ENCODE measurements around the gene PPP2R5C. TPM values are rescaled to one million over a fixed set of nuclear protein-coding genes. Genes with fewer than 3 reads are reported as not detected.

Gene PPP2R5C
- total RNA-seq, 1 experiment from 2014 or later, result 89.9 TPM

DNA sequence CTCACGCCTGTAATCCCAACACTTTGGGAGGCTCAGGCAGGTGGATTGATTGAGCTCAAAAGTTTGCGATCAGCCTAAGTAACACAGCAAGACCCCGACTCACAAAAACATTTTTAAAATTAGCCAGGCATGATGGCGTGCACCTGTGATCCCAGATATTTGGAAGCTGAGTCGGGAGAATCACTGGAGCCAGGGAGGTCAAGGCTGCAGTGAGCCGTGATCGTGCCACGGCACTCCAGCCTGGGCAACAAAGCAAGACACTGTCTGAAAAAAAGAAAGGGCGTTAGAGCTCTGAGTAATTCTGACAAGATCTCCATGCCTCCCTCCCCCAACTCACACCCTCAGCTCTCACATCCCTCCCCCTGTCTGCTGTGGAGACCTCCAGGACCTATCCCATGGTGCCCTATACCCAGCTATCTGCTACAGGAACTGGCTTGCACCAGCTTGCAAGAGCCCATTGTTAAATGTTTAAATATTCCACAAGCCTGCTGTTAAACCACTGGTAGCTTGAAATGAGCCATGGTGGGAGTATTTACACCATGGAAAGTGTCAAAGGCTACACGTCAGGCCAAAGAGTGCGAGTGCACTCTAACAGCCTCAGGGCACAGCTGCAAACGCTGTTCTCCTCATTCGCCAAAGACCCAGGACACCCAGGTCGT is 35.1 kb upstream of the PPP2R5C start (continued):
- TF ChIP-seq IRF2 (CRISPR knock-in tag; IDR thresholded peaks at IDR 0.05; ENCODE audit: borderline replicate concordance, low read depth) (no peak), NR1H2 (CRISPR knock-in tag; IDR thresholded peaks at IDR 0.05) (no peak), CREB1 (CRISPR knock-in tag; IDR thresholded peaks at IDR 0.05) (no peak), FOXK1 (CRISPR knock-in tag; IDR thresholded peaks at IDR 0.05) (no peak), FOXJ3 (CRISPR knock-in tag; IDR thresholded peaks at IDR 0.05; ENCODE audit: borderline replicate concordance) (no peak), JUN (CRISPR knock-in tag; IDR thresholded peaks at IDR 0.05) (no peak), JAZF1 (CRISPR knock-in tag; IDR thresholded peaks at IDR 0.05) (no peak), ESRRA (CRISPR knock-in tag; IDR thresholded peaks at IDR 0.05; ENCODE audit: borderline replicate concordance) (no peak)
- TF ChIP-seq, protein P1, sequence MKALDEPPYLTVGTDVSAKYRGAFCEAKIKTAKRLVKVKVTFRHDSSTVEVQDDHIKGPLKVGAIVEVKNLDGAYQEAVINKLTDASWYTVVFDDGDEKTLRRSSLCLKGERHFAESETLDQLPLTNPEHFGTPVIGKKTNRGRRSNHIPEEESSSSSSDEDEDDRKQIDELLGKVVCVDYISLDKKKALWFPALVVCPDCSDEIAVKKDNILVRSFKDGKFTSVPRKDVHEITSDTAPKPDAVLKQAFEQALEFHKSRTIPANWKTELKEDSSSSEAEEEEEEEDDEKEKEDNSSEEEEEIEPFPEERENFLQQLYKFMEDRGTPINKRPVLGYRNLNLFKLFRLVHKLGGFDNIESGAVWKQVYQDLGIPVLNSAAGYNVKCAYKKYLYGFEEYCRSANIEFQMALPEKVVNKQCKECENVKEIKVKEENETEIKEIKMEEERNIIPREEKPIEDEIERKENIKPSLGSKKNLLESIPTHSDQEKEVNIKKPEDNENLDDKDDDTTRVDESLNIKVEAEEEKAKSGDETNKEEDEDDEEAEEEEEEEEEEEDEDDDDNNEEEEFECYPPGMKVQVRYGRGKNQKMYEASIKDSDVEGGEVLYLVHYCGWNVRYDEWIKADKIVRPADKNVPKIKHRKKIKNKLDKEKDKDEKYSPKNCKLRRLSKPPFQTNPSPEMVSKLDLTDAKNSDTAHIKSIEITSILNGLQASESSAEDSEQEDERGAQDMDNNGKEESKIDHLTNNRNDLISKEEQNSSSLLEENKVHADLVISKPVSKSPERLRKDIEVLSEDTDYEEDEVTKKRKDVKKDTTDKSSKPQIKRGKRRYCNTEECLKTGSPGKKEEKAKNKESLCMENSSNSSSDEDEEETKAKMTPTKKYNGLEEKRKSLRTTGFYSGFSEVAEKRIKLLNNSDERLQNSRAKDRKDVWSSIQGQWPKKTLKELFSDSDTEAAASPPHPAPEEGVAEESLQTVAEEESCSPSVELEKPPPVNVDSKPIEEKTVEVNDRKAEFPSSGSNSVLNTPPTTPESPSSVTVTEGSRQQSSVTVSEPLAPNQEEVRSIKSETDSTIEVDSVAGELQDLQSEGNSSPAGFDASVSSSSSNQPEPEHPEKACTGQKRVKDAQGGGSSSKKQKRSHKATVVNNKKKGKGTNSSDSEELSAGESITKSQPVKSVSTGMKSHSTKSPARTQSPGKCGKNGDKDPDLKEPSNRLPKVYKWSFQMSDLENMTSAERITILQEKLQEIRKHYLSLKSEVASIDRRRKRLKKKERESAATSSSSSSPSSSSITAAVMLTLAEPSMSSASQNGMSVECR (CRISPR knock-in tag; IDR thresholded peaks at IDR 0.05; ENCODE audit: borderline replicate concordance), result no peak
- TF ChIP-seq, protein P2, sequence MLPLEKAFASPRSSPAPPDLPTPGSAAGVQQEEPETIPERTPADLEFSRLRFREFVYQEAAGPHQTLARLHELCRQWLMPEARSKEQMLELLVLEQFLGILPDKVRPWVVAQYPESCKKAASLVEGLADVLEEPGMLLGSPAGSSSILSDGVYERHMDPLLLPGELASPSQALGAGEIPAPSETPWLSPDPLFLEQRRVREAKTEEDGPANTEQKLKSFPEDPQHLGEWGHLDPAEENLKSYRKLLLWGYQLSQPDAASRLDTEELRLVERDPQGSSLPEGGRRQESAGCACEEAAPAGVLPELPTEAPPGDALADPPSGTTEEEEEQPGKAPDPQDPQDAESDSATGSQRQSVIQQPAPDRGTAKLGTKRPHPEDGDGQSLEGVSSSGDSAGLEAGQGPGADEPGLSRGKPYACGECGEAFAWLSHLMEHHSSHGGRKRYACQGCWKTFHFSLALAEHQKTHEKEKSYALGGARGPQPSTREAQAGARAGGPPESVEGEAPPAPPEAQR (CRISPR knock-in tag; IDR thresholded peaks at IDR 0.05), result no peak

DNA sequence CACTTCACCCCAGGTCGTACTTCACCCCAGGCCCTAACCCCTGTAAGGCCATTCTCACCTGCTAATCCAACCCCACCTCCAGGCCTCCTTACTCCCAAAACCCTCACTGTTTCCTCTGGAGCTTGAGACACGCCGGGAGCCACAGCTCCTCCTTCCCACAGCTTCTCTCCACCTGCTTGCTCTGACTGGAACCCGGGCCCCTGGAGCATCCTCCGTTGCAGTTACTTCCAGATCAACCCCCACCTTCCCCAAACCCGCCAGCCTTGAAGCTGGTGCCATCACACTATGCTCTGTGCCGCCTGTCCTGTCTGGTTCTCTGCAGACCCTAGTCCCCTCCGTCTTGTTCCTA is 34.6 kb upstream of the PPP2R5C start:
- ChIA-PET POLR2A (interaction anchor here (0.6 kb wide), 1 partner anchor 50 kb away, joined by 5 read pairs; no protein-coding TSS in a partner anchor), CTCF (interaction anchor here (1.1 kb wide), 1 partner anchor 43 kb away, joined by 3 read pairs; no protein-coding TSS in a partner anchor)
- H3K4me3 Mint-ChIP-seq, result no peak overlapping the region
- H3K4me1 Mint-ChIP-seq, result peaks cover 26% of the 10 kb centered on the region
- TF ChIP-seq ELF4 (CRISPR knock-in tag; IDR thresholded peaks at IDR 0.05; ENCODE audit: low read depth) (no peak), ZNF317 (CRISPR knock-in tag; IDR thresholded peaks at IDR 0.05; ENCODE audit: borderline replicate concordance, low read depth) (no peak), CREM (CRISPR knock-in tag; IDR thresholded peaks at IDR 0.05) (no peak), ZNF423 (CRISPR knock-in tag; IDR thresholded peaks at IDR 0.05) (no peak), HMGA2 (CRISPR knock-in tag; IDR thresholded peaks at IDR 0.05) (no peak), MXD4 (CRISPR knock-in tag; IDR thresholded peaks at IDR 0.05; ENCODE audit: borderline replicate concordance) (no peak), ETV6 (CRISPR knock-in tag; IDR thresholded peaks at IDR 0.05) (no peak), ZNF263 (CRISPR knock-in tag; IDR thresholded peaks at IDR 0.05; ENCODE audit: low read depth) (no peak), NR3C1 (CRISPR knock-in tag; conservative IDR thresholded peaks at IDR 0.05; ENCODE audit: low read depth) (no peak), ZNF396 (CRISPR knock-in tag; IDR thresholded peaks at IDR 0.05; ENCODE audit: borderline replicate concordance) (no peak), PRRX2 (CRISPR knock-in tag; IDR thresholded peaks at IDR 0.05) (no peak)
- TF ChIP-seq, protein P3, sequence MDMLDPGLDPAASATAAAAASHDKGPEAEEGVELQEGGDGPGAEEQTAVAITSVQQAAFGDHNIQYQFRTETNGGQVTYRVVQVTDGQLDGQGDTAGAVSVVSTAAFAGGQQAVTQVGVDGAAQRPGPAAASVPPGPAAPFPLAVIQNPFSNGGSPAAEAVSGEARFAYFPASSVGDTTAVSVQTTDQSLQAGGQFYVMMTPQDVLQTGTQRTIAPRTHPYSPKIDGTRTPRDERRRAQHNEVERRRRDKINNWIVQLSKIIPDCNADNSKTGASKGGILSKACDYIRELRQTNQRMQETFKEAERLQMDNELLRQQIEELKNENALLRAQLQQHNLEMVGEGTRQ (CRISPR knock-in tag; IDR thresholded peaks at IDR 0.05), result no peak
- TF ChIP-seq, protein P4, sequence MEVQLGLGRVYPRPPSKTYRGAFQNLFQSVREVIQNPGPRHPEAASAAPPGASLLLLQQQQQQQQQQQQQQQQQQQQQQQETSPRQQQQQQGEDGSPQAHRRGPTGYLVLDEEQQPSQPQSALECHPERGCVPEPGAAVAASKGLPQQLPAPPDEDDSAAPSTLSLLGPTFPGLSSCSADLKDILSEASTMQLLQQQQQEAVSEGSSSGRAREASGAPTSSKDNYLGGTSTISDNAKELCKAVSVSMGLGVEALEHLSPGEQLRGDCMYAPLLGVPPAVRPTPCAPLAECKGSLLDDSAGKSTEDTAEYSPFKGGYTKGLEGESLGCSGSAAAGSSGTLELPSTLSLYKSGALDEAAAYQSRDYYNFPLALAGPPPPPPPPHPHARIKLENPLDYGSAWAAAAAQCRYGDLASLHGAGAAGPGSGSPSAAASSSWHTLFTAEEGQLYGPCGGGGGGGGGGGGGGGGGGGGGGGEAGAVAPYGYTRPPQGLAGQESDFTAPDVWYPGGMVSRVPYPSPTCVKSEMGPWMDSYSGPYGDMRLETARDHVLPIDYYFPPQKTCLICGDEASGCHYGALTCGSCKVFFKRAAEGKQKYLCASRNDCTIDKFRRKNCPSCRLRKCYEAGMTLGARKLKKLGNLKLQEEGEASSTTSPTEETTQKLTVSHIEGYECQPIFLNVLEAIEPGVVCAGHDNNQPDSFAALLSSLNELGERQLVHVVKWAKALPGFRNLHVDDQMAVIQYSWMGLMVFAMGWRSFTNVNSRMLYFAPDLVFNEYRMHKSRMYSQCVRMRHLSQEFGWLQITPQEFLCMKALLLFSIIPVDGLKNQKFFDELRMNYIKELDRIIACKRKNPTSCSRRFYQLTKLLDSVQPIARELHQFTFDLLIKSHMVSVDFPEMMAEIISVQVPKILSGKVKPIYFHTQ (CRISPR knock-in tag; IDR thresholded peaks at IDR 0.05), result no peak
- TF ChIP-seq, protein P5, sequence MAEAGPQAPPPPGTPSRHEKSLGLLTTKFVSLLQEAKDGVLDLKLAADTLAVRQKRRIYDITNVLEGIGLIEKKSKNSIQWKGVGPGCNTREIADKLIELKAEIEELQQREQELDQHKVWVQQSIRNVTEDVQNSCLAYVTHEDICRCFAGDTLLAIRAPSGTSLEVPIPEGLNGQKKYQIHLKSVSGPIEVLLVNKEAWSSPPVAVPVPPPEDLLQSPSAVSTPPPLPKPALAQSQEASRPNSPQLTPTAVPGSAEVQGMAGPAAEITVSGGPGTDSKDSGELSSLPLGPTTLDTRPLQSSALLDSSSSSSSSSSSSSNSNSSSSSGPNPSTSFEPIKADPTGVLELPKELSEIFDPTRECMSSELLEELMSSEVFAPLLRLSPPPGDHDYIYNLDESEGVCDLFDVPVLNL (CRISPR knock-in tag; IDR thresholded peaks at IDR 0.05; ENCODE audit: borderline replicate concordance, low read depth), result no peak
- H3K36me3 Mint-ChIP-seq, result peaks cover 3% of the 10 kb centered on the region; the same call in 1 of the 2 replicates
- peaks cover 14% of the 10 kb centered on the region for H3K9me3 Mint-ChIP-seq
- no peak for ATAC-seq
- H3K27ac Mint-ChIP-seq, result no peak overlapping the region
- no peak for DNase-seq (ENCODE audit: low spot score)
- H3K27me3 Mint-ChIP-seq (ENCODE audit: low read depth), result peaks cover 7% of the 10 kb centered on the region

Measured in WTC11 (cell line).